HG03095 (cell line): Measurements from ENCODE around the gene IL22RA2.
"Not testable (repeated sequence)": the region's sequence is repeated elsewhere in the genome, so short reads cannot be mapped to it uniquely, and the experiment has no call there.

Experiments used
- ATAC-seq: cut with Tn5 transposase; IDR thresholded peaks from one replicate; pipeline ENCODE4 v1.9.1; 2021; ENCODE audit warnings: moderate library complexity; ENCODE audit not compliant: unreplicated experiment

Gene IL22RA2

GRCh38 chr6:137173501-137173900, at the start of gene IL22RA2:
TSS of gene IL22RA2 (minus strand) at chr6:137173644. CDS start at chr6:137161749, 11,895 bp downstream.
- no peak for ATAC-seq

GRCh38 chr6:137222381-137222780, 48.9 kb upstream of the IL22RA2 start:
- no peak for ATAC-seq

- peak; percentile 14 for ATAC-seq
Observed at GRCh38 chr6:137219664-137220252, 46.3 kb upstream of the IL22RA2 start.

- ATAC-seq = peak; percentile 90
Observed at GRCh38 chr6:137218917-137219663, 45.6 kb upstream of the IL22RA2 start, which contains the start of gene IFNGR1. TSS of gene IFNGR1 (minus strand) at chr6:137219385. CDS start at chr6:137219327, 58 bp downstream.

- ATAC-seq = peak; percentile 36
Observed at GRCh38 chr6:137218473-137218916, 45.1 kb upstream of the IL22RA2 start.

- no peak for ATAC-seq
Observed at GRCh38 chr6:137217801-137218472, 44.5 kb upstream of the IL22RA2 start.

GRCh38 chr6:137216875-137217553, 43.6 kb upstream of the IL22RA2 start:
- no peak for ATAC-seq

GRCh38 chr6:137216106-137216505, 42.7 kb upstream of the IL22RA2 start:
- ATAC-seq = no peak

GRCh38 chr6:137215630-137216029, 42.2 kb upstream of the IL22RA2 start:
- not testable (repeated sequence) for ATAC-seq

GRCh38 chr6:137214931-137215330, 41.5 kb upstream of the IL22RA2 start:
- no peak for ATAC-seq

- no peak for ATAC-seq
Observed at GRCh38 chr6:137213813-137214212, 40.4 kb upstream of the IL22RA2 start.

GRCh38 chr6:137213331-137213740, 39.9 kb upstream of the IL22RA2 start:
- no peak for ATAC-seq

GRCh38 chr6:137211910-137212309, 38.5 kb upstream of the IL22RA2 start:
- no peak for ATAC-seq

GRCh38 chr6:137210903-137211302, 37.5 kb upstream of the IL22RA2 start:
- no peak for ATAC-seq

GRCh38 chr6:137208279-137208678, 34.8 kb upstream of the IL22RA2 start:
- no peak for ATAC-seq

- ATAC-seq = not testable (repeated sequence)
Observed at GRCh38 chr6:137207457-137207856, 34.0 kb upstream of the IL22RA2 start.

GRCh38 chr6:137206577-137206976, 33.1 kb upstream of the IL22RA2 start:
- ATAC-seq = no peak

GRCh38 chr6:137203256-137203655, 29.8 kb upstream of the IL22RA2 start:
- no peak for ATAC-seq

- ATAC-seq = no peak
Observed at GRCh38 chr6:137202078-137202477, 28.6 kb upstream of the IL22RA2 start.

- no peak for ATAC-seq
Observed at GRCh38 chr6:137201006-137201405, 27.6 kb upstream of the IL22RA2 start.

GRCh38 chr6:137200288-137200687, 26.8 kb upstream of the IL22RA2 start:
- no peak for ATAC-seq
